Fibroblast of the aortic adventitia (primary cell): ENCODE measurements around the gene ERC2. TPM values are rescaled to one million over a fixed set of nuclear protein-coding genes. Genes with fewer than 3 reads are reported as not detected.

Experiments
- DNase-seq: peaks from one replicate; pipeline ENCODE4 v3.0.0-alpha.2; 2010; ENCODE audit warnings: low read depth
- H3K4me3 ChIP-seq: 2 replicates; pipeline ENCODE4 v1.5.1; 2011; ENCODE audit warnings: low read depth, mild to moderate bottlenecking, control low read depth, low read length, moderate library complexity
- CTCF ChIP-seq: IDR thresholded peaks from 2 replicates; pipeline ENCODE4 v1.5.1; 2011; ENCODE audit warnings: mild to moderate bottlenecking, low read length, control low read depth, inconsistent platforms; ENCODE audit not compliant: insufficient read depth
- total RNA-seq: library from RNA; depleted of rRNA; stranded (reverse); fragments of >200 nt; gene quantifications from 2 replicates; pipeline ENCODE4 v1.2.3, GENCODE V29; 2012; ENCODE audit warnings: low replicate concordance

Gene ERC2
- total RNA-seq, 1 donor: 0.09 TPM

- no peak for TF ChIP-seq CTCF
- DNase-seq: no peak
- no peak overlapping the region for H3K4me3 ChIP-seq
Measured at GRCh38 chr3:55735976-55736375, 732.3 kb downstream of the ERC2 start.

- peak; percentile 11 for DNase-seq
- no peak overlapping the region for H3K4me3 ChIP-seq
- TF ChIP-seq CTCF: no peak
Measured at GRCh38 chr3:55731741-55732140, 736.5 kb downstream of the ERC2 start.

- H3K4me3 ChIP-seq: no peak overlapping the region
- no peak for TF ChIP-seq CTCF
- DNase-seq: no peak
Measured at GRCh38 chr3:55729546-55729945, 738.7 kb downstream of the ERC2 start.

GRCh38 chr3:55728461-55729100 is 739.7 kb downstream of the ERC2 start:
- TF ChIP-seq CTCF: no peak
- no peak overlapping the region for H3K4me3 ChIP-seq
- DNase-seq: no peak

- no peak for TF ChIP-seq CTCF
- no peak overlapping the region for H3K4me3 ChIP-seq
- no peak for DNase-seq
Measured at GRCh38 chr3:55726501-55726775, 741.8 kb downstream of the ERC2 start.

GRCh38 chr3:55725681-55726500 is 742.4 kb downstream of the ERC2 start:
- no peak for TF ChIP-seq CTCF
- no peak for DNase-seq

More at GRCh38 chr3:55725681-55726500, 742.4 kb downstream of the ERC2 start:
- no peak overlapping the region for H3K4me3 ChIP-seq
